Measurements from ENCODE around the gene NT5DC4.

DNA sequence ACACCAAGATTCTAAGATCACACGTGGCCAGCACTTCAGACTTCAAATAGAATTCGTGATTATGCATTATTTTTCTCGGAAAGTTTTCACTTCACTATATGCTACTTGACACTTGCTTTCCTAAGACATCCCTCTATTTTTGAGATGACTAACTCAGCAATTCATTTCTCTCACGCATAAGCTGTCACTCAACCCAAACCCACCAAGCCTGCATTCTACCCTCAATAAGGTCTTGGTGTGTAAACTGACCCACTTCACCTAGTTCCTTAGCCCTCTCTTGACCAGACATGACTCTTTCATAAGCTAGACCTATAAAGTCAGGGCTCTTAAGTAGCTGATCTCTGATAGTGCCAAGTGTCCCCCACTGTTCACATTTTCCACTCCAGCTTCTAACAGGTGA is 31.8 kb downstream of the NT5DC4 start:
- TF ChIP-seq, protein P1, sequence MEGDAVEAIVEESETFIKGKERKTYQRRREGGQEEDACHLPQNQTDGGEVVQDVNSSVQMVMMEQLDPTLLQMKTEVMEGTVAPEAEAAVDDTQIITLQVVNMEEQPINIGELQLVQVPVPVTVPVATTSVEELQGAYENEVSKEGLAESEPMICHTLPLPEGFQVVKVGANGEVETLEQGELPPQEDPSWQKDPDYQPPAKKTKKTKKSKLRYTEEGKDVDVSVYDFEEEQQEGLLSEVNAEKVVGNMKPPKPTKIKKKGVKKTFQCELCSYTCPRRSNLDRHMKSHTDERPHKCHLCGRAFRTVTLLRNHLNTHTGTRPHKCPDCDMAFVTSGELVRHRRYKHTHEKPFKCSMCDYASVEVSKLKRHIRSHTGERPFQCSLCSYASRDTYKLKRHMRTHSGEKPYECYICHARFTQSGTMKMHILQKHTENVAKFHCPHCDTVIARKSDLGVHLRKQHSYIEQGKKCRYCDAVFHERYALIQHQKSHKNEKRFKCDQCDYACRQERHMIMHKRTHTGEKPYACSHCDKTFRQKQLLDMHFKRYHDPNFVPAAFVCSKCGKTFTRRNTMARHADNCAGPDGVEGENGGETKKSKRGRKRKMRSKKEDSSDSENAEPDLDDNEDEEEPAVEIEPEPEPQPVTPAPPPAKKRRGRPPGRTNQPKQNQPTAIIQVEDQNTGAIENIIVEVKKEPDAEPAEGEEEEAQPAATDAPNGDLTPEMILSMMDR (IDR thresholded peaks at IDR 0.05), result no peak
- no peak for TF ChIP-seq POLR2A (IDR thresholded peaks at IDR 0.05)

Measured in uterus (tissue), 2 donors.